ENCODE measurements around the gene THG1L.
A peak's percentile ranks its signal among the peaks of the same experiment; 100 is the strongest.
"Not testable (repeated sequence)": the region's sequence is repeated elsewhere in the genome, so short reads cannot be mapped to it uniquely, and the experiment has no call there.

THG1L gene

GRCh38 chr5:157727858-157728257 lies 3.4 kb upstream of the THG1L start:
- DNase-seq = not testable (repeated sequence)

GRCh38 chr5:157729858-157730257 lies 1.4 kb upstream of the THG1L start:
- no peak for DNase-seq

- DNase-seq = no peak
Measured at GRCh38 chr5:157730900-157731271, 334 bp upstream of the THG1L start.

GRCh38 chr5:157732130-157732514 lies 902 bp downstream of the THG1L start:
- DNase-seq = no peak

- no peak for DNase-seq
Measured at GRCh38 chr5:157732596-157733262, 1.5 kb downstream of the THG1L start.

- no peak for DNase-seq
Measured at GRCh38 chr5:157734436-157734835, 3.2 kb downstream of the THG1L start.

- no peak for DNase-seq
Measured at GRCh38 chr5:157735991-157736390, 4.8 kb downstream of the THG1L start.

- DNase-seq = no peak
Measured at GRCh38 chr5:157739388-157740228, 8.4 kb downstream of the THG1L start.

GRCh38 chr5:157740229-157740610 lies 9.0 kb downstream of the THG1L start:
- peak in 1 of 5 experiments; percentile 64 for DNase-seq

GRCh38 chr5:157741131-157741530 lies 9.9 kb downstream of the THG1L start:
- no peak for DNase-seq

GRCh38 chr5:157743163-157744050 lies 12.2 kb downstream of the THG1L start, which contains the start of gene LSM11:
Gene LSM11 (plus strand): TSS chr5:157743712. CDS start chr5:157743751, 39 bp downstream.
- DNase-seq = peak; percentile 82 to 88 (median 85)

- DNase-seq = peak in 3 of 5 experiments; percentile 7 to 35 (median 14)
Measured at GRCh38 chr5:157744051-157745011, 13.1 kb downstream of the THG1L start.

GRCh38 chr5:157745041-157745456 lies 13.8 kb downstream of the THG1L start:
- DNase-seq = no peak

GRCh38 chr5:157747173-157747740 lies 16.0 kb downstream of the THG1L start:
- DNase-seq = no peak

- peak in 1 of 5 experiments; percentile 36 for DNase-seq
Measured at GRCh38 chr5:157747766-157748700, 16.8 kb downstream of the THG1L start.

- no peak for DNase-seq
Measured at GRCh38 chr5:157748760-157749461, 17.7 kb downstream of the THG1L start.

GRCh38 chr5:157749462-157749799 lies 18.2 kb downstream of the THG1L start:
- DNase-seq = no peak

GRCh38 chr5:157750320-157750719 lies 19.1 kb downstream of the THG1L start:
- no peak for DNase-seq

GRCh38 chr5:157756122-157756521 lies 24.9 kb downstream of the THG1L start:
- DNase-seq = no peak

GRCh38 chr5:157758706-157759105 lies 27.5 kb downstream of the THG1L start:
- no peak for DNase-seq
